ENCODE measurements around the gene CCDC34.
"Not testable (repeated sequence)": the region's sequence is repeated elsewhere in the genome, so short reads cannot be mapped to it uniquely, and the experiment has no call there.

Gene CCDC34

DNA sequence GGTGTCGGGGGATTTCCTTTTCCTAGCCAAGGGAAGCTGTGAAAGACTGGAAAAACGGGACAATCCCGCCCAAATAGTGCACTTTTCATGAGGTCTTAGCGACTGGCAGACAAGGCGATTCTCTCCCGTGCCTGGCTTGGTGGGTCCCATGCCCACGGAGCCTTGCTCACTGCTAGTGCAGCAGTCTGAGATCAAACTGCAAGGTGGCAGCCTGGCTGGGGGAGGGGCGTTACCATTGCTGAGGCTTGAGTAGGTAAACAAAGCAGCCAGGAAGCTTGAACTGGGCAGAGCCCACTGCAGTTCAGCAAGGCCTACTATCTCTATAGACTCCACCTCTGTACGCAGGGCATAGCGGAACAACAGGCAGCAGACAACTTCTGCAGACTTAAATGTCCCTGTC is 41.7 kb downstream of the CCDC34 start:
- DNase-seq, result not testable (repeated sequence)

DNA sequence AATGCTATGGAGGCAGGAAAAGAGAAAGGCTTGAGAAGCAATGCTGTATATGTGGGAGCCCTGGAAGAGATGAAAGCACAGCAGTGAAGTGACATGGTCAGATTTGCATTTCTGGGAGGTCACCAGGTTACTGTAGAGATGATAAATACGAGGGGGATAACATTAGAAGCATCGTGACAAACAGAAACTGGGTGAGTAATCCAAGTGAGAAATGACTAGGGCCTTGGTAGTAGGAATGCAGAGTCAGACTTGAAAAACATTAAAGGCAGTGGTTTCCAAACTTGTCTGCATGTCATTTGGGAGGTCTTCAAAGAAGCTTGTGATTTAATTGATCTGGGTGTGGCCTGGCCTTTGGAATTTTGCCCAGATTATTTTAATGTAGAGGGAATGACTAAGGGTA is 43.9 kb downstream of the CCDC34 start:
- DNase-seq, result no peak

DNA sequence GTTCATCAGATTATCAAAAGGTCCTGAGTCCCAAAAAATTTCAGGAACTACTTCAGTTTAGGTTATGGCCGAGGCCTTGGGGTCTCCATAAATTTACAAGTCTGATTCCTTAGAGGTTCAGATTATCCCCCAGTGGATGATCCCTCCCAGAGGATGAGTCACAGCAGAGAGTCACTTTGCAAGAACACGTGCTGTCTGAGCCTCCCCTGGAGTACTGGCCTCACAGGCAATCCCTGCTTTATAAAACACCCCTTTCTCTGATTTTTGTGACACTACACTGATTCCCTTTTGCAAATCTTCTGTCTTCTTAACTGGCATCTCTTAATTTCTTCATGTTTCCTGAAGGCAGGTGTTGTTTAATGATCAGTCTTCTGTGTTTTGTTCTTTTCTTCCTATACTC is 45.3 kb downstream of the CCDC34 start:
- no peak for DNase-seq

DNA sequence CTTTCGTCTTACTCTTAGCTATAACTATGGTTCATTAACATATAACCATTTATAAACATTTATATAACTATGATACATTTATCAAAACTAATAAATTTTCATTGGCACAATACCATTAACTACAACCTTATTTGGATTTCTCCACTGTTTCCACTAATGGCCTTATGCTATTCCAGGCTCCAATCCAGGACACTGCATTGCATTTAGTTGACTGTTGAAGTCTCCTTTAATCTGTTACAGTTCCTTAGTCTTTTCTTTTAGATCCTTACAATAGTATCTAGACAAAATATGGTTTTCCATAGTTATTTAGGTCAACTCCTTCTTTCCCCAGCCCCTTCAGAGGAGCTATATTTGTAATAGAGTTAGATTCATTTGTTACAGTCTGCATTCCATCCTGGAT is 47.2 kb downstream of the CCDC34 start:
- no peak for DNase-seq

DNA sequence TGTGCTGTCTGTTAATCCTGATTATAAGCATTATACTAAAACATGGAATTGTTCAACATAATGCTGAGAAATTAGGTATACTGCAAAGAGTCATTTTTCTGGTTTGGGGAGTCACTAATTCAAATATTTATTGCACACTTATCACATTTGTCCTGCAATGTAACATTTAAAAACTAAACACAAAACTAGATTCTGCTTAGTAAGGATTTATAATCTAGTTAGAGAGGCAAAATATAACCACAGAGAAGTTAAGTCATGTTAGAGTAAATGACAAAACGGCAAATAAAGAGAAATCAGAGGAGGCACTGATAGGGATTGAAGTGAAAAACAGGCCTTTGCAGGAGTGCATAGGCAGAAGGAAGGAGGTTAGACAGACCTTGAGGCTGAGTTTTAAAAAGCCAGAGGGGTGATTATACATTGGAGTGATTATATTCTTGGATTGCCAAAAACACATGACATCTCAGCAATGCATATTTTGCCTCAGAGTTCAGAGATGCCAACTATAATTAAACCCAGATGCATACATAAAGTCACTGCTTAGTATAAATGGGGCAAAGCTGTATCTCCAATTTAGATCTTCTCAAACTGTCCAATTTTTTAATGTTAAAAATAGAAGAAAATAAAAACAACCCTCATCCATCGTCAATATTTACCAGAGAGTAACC is 49.7 kb downstream of the CCDC34 start:
- no peak for DNase-seq

DNA sequence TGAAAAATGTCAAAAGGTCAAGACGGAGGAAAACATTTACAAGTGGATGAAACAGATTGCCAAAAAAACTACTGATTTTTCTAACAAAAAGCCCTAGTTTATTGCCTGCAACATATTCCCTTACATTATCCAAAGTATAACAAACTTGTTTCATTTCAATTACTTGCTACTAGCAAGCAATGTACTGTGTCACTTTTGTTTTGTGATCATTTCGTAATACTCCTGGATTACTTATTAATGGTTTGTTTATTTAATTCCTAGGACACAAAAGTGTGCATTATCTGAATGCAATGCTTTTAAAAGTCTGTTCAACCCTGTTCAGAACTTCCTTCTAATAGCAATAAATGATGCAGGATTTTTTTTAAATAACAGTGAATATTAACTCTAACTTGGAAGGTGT is 50.9 kb downstream of the CCDC34 start:
- DNase-seq, result no peak

GRCh38 chr11:27310707-27311106 is 52.3 kb downstream of the CCDC34 start:
- no peak for DNase-seq

DNA sequence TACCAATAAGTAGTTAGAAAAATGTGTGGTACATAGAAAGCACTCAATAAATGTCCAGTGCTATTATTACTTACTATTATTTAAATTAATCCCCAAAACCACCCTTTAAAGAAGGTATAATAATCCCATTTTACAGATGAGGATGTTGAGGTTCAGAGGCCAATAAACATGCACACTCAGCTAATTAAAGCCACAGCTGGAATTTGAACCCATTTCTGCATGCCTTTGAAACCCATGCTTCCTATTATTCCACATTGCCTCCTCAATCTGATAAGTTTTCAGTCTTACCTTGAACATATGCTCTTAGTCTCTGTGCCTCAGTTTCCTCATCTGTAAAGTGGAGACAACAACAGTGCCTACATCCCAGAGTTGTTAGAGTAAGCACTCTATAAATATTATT is 52.8 kb downstream of the CCDC34 start:
- no peak for DNase-seq

- no peak for DNase-seq
Observed at GRCh38 chr11:27309046-27309445, 54.0 kb downstream of the CCDC34 start.

DNA sequence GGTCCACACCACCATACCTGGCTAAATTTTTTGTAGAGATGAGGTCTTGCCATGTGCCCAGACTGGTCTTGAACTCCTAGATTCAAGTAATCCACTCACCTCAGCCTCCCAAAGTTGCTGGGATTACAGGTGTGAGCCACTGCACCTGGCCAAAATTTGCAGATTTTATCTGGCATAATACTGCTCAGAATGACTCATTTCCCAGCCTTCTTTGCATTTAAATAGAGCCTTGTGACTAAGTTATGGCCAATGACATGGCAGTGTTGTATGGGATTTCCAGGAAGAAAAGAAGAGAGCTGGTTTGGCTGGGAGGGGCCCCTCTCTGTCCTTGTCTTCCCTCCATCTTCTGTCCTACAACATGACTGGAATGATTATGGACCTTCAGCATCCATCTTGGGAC is 55.8 kb downstream of the CCDC34 start:
- no peak for DNase-seq

GRCh38 chr11:27305751-27306150 is 57.3 kb downstream of the CCDC34 start:
- no peak for DNase-seq

DNA sequence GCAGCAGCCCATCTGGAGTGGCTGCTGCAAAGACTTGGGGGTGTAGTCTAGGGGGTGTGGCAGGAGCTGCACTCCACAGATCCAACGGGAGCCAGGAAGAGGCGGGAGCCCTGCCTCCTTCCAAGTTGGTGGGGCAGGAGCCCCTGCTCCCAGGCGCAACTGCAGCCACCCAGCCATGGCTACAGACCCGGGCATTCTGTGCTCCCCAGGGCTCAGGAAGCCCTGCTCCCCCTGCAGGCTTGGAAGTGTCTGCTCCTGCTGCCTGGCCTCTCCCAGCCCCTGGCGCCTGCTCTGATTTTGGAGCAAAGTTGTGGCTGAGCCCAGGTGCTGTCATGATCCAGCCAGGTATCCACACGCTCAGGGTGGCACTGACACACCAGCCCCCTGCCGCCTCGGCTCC is 58.5 kb downstream of the CCDC34 start:
- DNase-seq, result no peak

- DNase-seq, result no peak
Observed at GRCh38 chr11:27303903-27304302, 59.1 kb downstream of the CCDC34 start.

GRCh38 chr11:27300974-27301373 is 62.0 kb downstream of the CCDC34 start:
- no peak for DNase-seq

DNA sequence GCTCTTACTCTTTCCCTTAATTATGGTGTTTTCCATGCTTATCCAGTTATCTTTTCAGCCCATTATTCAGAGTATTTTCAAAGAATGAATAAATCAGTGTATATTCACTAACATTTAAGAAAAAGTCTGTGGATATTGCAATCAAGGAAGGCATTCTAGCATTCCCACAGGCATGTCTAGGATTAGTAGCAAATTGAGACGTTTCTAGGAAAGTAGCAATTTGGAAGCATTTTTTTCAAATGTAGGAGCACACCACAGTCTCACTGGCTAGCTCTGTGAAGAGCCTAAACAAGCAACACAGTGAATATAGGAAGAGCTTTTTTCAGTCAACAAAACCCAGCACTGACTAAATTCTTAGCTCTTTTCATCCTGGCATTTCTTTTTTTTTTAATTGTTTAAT is 65.4 kb downstream of the CCDC34 start:
- DNase-seq, result no peak

DNA sequence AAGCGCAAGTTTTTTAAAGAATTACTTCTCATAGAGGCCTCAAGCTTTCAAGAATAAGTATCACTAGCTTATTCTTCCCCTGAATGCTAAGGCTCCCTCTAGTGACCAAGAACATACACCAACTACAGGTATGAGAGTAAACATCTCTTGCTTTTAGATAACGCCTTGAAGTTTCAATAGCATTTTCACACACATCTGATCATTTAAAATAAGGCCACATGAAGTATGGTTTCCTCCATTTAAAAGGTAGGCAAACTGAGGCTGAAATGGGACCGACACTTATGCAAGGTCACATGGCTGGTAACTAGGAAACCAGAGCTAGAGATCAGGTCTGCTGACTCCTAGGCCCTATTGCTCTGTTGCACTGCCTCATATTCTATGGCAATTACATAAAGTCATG is 66.5 kb downstream of the CCDC34 start:
- DNase-seq, result no peak

DNA sequence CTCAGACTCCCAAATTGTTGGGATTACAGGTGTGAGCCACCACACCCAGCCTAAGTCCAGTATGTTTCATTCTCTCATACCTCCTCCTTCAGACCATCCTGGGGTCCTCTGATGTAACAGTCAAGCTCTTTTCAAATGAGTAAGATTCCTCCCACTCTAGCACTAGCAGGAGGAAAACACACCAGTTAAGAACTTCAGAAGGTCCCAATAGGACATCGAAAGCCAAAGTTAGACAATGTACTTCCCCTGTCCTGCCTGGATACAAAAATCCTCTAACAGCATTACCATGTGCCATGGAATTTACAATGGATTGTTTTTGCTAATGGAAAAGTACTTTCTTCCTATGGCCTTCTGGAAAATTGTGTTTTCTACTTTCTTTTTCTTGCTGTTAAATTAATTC is 67.1 kb downstream of the CCDC34 start:
- DNase-seq, result no peak

DNA sequence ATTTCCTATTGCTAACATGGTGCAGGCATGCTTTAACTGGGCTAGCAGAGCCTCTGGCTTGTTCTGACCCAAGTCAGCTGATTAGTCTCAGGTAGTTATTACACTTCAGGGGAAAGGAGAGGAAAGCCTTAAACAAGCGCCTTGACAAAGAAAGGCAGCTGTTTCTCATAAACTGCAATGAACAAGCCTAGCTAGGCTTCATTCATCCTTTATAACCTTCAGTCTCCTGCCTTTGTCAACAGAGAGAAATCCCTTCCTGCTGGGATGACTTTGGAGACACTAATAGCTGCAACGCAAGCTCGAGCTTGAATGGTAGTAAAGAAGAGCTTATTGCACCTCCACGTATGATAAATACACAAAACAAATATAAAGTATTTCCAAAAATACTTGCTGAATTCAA is 68.4 kb downstream of the CCDC34 start:
- DNase-seq, result no peak

DNA sequence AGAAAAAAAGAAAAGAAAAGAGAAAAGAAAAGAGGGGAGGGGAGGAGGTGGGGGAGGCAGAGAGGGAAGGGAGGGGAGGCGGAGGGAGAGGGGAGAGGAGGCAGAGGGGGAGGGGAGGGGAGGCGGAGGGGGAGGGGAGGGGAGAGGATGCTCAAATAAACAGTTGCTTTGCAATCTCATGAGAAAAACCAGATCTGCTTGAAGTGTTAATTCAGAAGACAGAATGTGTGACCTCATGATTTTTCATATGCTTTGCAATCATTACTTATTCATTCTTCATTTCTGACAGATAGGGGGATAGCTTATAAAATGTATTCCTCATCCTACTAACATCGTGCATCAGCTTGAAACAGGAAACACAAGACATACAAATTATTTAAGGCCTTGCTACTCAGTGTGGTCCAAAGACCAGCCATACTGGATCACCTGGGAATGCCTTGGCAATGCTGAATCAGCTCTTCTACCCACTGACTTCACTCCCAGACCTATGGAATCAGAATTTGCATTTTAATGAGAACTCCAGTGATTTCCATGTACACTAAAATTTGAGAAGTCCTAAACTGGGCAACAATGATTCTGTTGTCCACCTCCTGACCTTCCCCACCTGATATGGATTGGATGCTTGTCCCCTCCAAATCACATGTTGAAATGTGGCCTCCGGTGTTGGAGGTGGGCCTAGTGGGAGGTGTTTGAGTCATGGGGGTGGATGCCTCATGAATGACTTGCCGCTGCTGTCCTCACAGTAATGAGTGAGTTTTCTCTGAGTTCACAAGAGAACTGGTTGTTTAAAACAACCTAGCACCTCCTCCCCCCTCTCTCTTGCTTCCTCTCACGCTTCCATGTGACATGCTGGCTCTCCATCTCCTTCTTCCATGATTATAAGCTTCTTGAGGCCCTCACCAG is 69.2 kb downstream of the CCDC34 start:
- DNase-seq, result no peak

DNA sequence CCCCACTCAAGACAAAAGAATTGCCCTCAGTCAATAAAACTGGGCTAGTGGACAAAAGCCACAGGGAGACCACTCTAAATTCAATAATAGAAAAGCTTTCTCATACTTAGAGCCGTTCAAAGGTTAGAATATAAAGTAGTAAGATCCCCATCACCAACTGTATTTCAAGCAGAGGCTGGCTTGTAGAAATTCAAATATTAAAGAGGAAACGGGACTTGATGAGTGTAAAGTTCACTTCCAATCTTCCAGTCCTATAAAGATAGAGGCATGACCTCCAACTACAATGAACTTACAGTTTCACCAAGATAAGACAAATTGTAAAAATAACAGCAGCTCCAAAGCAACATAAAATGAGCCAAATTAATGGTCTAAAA is 70.4 kb downstream of the CCDC34 start:
- DNase-seq, result no peak

- DNase-seq, result no peak
Observed at GRCh38 chr11:27291954-27292636, 70.9 kb downstream of the CCDC34 start.

DNA sequence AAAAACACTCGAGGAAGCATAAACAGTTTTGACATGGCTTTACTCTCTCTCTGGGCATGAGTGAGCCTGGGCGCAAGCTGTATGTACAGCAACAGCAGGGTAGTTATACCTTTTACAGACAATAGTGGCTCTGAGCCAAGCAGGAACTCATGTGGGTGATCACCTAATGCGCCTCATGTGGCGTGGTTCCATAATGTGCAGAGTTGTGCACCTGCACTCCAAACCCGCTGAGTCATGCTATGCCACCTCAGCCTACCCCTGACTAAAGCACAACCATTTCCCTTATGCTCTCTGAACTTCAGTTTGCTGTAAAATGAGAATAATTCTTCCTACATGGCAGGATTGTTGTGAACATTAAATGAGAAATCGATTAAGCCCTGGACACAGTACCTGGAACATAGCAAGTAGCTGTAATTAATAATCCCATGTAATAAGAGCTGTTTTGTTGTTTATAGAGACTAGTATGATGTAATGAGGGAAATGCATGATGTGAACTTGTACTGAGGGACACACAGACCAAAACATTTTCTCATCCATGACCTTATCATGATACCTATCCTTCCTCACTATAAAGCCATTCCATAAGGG is 71.6 kb downstream of the CCDC34 start:
- DNase-seq, result no peak

DNA sequence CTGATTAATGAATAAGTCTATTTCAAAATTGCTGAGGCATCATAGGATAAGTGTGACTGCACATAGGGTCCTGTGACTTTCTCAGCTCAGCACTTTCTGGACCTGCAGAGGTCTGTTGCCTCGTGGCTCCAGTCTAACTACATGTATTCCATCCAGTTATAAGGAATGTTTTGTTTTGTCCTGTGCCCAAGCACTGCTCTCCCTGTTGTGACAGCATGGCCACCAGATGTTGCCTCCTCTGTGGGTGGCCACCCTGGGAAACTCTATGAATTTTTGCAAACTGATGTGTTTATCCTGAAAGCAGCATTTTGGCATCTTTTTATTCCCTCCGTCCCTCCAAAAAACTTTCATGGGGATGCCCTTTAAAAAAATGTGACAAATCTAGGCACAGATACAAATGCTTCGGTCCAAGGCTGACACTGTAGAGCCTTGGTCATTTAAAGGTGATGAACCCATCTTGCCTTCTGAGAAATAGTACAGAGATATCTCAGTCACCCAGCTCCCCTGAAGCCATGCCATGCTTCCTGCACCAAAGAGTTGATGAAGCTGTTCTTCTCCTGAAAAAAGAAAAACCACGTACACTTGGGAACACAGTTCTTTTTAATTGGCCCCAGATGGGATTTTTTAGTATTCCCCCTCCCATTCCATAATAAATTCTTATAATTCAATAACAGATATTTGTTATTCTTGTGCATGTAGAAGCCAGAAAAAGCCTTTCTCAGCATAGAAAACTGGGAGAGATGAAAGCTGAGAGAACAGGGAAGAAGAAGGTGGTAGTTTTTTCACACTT is 72.6 kb downstream of the CCDC34 start:
- no peak for DNase-seq
